ENCODE results near the gene SOX10. TPM values are rescaled to one million over a fixed set of nuclear protein-coding genes. Genes with fewer than 3 reads are reported as not detected.
A peak's percentile ranks its signal among the peaks of the same experiment; 100 is the strongest.
"Not testable (repeated sequence)": the region's sequence is repeated elsewhere in the genome, so short reads cannot be mapped to it uniquely, and the experiment has no call there.

SOX10 gene
- total RNA-seq, 1 donor from 2014 or later: not detected

GRCh38 chr22:37986371-37986770 is 2.0 kb upstream of the SOX10 start:
- DNase-seq (ENCODE audit: low read depth in 2 of 2): no peak

- no peak for DNase-seq (ENCODE audit: low read depth in 2 of 2)
These were observed 1.5 kb upstream of the SOX10 start for GRCh38 chr22:37985751-37986281.

- DNase-seq (ENCODE audit: low read depth in 2 of 2): no peak
These were observed 763 bp upstream of the SOX10 start for GRCh38 chr22:37985050-37985585.

- peak in 1 of 2 donors; percentile 18 for DNase-seq (ENCODE audit: low read depth in 2 of 2)
These were observed 1.2 kb downstream of the SOX10 start for GRCh38 chr22:37982938-37983859.

- DNase-seq (ENCODE audit: low read depth in 2 of 2): no peak
These were observed 2.1 kb downstream of the SOX10 start for GRCh38 chr22:37982151-37982785.

GRCh38 chr22:37981282-37982011 is 2.9 kb downstream of the SOX10 start:
- DNase-seq (ENCODE audit: low read depth in 2 of 2): no peak

- no peak for DNase-seq (ENCODE audit: low read depth in 2 of 2)
These were observed 4.6 kb downstream of the SOX10 start for GRCh38 chr22:37979782-37980181.

GRCh38 chr22:37976547-37976946 is 7.8 kb downstream of the SOX10 start:
- DNase-seq (ENCODE audit: low read depth in 2 of 2): no peak

- not testable (repeated sequence) for DNase-seq (ENCODE audit: low read depth in 2 of 2)
These were observed 8.3 kb downstream of the SOX10 start for GRCh38 chr22:37976022-37976421.

GRCh38 chr22:37975153-37975552 is 9.2 kb downstream of the SOX10 start:
- DNase-seq (ENCODE audit: low read depth in 2 of 2): no peak

- no peak for DNase-seq (ENCODE audit: low read depth in 2 of 2)
These were observed 10.8 kb downstream of the SOX10 start for GRCh38 chr22:37973271-37974170.

- peak; percentile 15 to 51 for DNase-seq (ENCODE audit: low read depth in 2 of 2)
These were observed 11.8 kb downstream of the SOX10 start for GRCh38 chr22:37972527-37972926.

- no peak for DNase-seq (ENCODE audit: low read depth in 2 of 2)
These were observed 12.6 kb downstream of the SOX10 start for GRCh38 chr22:37971475-37972434.

GRCh38 chr22:37970864-37971263 is 13.5 kb downstream of the SOX10 start:
- no peak for DNase-seq (ENCODE audit: low read depth in 2 of 2)

GRCh38 chr22:37968452-37969251 is 15.7 kb downstream of the SOX10 start:
- no peak for DNase-seq (ENCODE audit: low read depth in 2 of 2)

- no peak for DNase-seq (ENCODE audit: low read depth in 2 of 2)
These were observed 16.5 kb downstream of the SOX10 start for GRCh38 chr22:37967637-37968451.

- DNase-seq (ENCODE audit: low read depth in 2 of 2): peak in 1 of 2 donors; percentile 44
These were observed 17.2 kb downstream of the SOX10 start for GRCh38 chr22:37967147-37967546.

Measured in lung microvascular endothelial cell (primary cell).